GM19324 (cell line): Measurements from ENCODE around the gene GBF1.

Experiments
- ATAC-seq: cut with Tn5 transposase; IDR thresholded peaks from one replicate; pipeline ENCODE4 v1.9.1; 2021; ENCODE audit warnings: mild to moderate bottlenecking, moderate library complexity; ENCODE audit not compliant: unreplicated experiment, low FRiP score

GBF1 gene

DNA sequence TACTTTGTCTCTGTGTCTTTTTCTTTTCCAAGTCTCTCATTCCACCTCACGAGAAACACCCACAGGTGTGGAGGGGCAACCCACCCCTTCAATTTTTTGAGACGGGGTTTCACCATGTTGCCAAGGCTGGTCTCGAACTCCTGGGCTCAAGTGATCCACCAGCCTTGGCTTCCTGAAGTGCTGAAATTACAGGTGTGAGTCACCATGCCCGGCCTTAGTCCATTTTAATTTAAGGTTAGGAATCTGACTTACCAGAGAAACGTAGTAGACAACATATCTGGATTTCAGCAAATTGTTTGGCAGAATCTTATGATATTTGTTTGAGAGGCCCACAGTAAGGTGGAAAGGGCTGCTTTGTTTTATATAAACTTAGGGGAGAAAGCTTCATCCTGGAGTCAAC is 147.0 kb downstream of the GBF1 start:
- no peak for ATAC-seq

DNA sequence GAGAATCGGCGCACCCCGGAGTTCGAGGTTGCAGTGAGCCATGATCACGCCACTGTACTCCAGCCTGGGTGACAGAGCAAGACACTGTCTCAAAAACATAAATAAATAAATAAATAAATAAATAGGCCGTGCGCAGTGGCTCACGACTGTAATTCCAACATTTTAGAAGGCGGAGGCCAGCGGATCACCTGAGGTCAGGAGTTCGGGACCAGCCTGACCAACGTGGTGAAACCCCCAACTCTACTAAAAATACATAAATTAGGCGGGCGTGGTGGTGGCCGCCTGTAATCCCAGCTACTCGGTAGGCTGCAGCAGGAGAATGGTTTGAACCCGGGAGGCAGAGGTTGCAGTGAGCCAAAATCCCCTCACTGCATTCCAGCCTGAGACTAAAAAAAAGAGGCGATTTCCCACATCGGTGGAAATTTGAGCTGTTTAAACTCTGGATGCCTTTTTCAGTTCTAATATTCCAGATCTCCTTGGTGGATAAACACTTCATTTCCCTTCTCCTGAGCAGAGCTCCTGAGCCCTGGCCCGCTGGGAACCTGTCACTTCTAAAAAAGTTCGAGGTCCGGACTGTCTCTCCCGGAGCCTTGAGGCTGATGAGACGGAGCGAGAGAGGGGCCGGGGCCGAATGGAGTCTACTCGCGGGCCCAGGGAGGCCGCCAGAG is 148.2 kb downstream of the GBF1 start:
- no peak for ATAC-seq

DNA sequence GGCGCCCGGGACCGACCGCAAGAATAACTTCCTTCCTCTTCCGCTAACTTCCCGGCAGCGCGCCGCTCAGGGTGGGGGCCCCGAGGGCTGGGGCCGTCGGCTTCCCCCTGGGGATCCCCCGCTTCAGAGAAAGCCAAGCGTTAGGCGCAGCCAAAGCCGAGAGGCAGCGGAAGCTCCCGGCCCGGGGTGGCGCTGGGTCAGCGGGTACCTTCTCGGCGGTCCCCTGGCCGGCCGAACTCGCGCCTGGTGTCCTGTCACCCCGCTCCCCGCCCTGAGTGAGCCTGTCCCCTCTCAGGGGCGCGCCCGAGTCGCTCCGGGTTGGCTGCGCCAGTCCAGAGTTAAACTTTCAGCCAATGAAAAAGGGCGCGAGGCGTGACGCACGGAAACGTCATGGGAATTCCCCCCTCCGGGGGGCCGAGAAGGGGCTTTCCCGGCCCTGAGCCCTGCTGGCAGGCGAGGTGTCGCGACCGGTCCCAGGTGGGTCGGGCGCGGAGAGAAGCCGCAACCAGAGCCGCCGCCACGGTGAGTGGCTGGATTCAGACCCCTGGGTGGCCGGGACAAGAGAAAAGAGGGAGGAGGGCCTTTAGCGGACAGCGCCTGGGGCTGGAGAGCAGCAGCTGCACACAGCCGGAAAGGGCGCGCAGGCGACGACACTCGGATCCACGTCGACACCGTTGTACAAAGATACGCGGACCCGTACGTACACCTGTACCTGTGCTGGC is 148.9 kb downstream of the GBF1 start:
- peak; percentile 85 for ATAC-seq

DNA sequence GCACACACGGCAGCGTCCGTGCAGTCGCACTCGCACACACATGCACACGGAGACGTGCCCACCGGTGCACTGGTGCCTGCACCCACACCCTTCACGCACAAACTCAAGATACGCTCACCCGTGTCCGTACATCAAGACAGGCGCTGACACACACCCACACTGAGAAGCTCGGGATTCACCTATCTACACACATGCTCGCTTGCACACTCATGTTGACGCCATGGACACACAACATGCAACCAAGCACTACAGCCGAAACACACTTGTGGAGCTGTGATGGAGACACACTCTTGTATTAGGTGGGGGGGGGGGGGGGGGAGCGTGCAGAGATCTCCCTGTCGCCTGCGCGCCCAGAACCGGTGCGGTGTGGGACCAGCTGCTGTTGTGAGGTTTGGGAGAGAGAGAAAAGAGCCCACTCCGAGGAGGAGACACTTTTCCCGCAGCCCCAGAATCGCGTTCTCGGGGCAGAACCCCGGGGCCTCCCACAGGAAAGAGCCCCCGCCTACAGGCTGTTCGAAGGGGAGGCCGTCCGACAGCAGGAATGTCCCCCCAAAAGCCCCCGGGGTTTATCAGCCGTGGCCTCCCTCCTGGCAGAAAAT is 149.6 kb downstream of the GBF1 start:
- ATAC-seq = no peak

DNA sequence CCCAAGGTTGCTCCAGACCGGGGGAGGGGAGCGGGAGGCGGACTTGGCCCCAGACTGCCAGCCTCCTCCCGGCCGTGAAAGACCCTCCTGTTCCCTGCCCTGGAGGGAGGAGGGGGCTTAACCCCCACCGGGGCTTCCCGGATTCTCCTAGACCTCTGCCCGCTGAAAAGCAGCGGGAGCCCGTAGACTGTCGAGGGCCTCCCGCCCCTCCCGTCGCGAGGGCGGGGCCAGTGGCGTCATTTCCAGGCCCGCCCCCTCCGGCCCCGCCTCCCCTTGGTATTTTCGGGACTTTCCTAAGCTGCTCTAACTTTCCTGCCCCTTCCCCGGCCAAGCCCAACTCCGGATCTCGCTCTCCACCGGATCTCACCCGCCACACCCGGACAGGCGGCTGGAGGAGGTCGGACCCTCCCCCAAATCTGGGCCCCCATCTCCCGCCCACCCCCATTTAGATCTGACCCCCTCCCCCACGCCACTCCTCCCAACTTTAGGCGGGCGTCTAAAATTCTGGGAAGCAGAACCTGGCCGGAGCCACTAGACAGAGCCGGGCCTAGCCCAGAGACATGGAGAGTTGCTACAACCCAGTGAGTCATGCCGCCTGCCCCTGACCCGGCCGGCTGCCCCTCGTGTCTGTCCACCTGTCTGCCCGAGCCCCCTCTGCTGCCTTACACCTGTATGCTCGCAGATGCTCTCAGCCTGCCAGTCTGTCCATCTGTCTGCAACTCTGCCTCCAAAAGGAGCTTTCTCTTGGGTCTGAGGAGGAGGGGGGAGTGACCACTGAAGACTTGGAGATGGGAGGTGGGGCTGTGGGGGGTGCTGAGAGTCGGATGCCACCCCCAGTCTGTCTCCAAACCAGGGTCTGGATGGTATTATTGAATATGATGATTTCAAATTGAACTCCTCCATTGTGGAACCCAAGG is 150.3 kb downstream of the GBF1 start, which contains the start of gene NFKB2:
Gene NFKB2, plus strand, starts transcription at position 306 of the 917 bp plus-strand sequence. Its CDS starts 255 bp downstream, at position 561.
- ATAC-seq = peak; percentile 30

DNA sequence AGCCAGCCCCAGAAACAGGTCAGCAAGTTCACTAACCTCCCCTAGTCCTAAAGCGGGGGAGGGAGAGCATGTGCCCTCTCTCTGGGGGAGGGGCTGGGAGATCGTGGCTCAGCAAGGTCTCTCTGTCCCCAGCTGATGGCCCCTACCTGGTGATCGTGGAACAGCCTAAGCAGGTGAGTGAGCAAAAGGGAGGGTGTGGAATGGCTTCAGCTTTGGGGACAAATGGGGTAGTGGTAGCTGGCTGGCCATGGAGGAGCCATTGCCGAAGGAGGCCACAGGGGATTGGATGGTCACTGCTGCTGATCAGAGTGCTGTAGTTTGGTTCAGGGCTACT is 151.0 kb downstream of the GBF1 start:
- ATAC-seq = no peak

DNA sequence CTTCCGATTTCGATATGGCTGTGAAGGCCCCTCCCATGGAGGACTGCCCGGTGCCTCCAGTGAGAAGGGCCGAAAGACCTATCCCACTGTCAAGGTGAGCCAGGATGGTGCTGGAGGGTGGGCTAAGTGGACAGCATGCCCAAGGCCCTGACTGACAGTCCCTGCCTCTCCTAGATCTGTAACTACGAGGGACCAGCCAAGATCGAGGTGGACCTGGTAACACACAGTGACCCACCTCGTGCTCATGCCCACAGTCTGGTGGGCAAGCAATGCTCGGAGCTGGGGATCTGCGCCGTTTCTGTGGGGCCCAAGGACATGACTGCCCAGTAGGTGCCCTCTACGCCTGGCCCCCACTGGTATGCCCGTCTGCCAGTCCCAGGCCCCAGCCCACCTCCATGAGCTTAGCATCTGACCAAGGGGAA is 151.4 kb downstream of the GBF1 start:
- no peak for ATAC-seq

DNA sequence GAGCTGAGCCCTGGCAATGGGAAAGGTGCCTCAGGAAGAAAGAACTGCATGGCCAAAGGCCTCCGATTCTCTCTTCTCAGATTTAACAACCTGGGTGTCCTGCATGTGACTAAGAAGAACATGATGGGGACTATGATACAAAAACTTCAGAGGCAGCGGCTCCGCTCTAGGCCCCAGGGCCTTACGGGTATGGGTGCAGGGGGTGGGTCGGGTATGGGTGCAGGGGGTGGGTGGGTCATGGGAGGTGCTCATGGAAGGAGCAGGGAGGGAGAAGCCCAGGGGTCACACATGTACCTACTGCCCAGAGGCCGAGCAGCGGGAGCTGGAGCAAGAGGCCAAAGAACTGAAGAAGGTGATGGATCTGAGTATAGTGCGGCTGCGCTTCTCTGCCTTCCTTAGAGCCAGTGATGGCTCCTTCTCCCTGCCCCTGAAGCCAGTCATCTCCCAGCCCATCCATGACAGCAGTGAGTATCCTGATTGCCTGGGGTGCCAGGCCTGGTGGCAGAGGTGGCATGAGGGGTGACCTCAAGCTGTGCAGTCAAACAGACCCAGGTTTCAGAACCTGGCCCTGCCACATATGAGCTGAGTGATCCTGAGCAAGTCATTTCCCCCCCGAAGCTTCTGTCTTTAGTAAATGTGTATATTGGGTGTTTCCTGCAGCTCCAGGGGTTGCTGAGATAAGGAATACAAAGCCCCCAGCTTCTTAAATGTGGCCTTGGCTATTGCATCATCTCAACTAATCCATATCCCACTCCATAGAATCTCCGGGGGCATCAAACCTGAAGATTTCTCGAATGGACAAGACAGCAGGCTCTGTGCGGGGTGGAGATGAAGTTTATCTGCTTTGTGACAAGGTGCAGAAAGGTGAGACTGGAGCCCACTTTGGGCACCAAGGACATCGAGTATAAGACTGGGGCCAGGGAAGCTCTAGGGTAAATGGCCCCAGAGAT is 152.2 kb downstream of the GBF1 start:
- no peak for ATAC-seq

DNA sequence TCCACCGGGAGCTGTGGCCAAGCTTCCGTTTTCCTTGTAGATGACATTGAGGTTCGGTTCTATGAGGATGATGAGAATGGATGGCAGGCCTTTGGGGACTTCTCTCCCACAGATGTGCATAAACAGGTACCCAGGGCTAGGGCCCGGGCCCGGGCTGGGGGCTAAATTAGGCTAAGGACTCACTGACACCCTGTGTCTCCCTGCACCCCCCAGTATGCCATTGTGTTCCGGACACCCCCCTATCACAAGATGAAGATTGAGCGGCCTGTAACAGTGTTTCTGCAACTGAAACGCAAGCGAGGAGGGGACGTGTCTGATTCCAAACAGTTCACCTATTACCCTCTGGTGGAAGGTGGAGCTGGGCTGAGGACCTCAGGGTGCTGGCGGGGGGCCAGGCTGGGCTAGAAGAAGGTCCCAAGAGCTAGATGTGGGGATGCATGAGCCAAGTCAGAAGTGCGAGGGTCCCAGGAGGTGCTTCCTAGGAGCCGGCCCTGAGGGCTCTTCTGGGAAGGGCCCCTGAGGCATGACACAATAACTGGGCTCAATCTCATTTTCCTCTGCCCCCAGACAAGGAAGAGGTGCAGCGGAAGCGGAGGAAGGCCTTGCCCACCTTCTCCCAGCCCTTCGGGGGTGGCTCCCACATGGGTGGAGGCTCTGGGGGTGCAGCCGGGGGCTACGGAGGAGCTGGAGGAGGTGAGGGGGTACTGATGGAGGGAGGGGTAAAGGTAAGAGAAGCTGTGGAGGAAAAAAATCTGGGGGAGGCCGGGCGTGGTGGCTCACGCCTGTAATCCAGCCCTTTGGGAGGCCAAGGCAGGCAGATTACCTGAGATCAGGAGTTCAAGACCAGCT is 153.1 kb downstream of the GBF1 start:
- ATAC-seq = no peak

DNA sequence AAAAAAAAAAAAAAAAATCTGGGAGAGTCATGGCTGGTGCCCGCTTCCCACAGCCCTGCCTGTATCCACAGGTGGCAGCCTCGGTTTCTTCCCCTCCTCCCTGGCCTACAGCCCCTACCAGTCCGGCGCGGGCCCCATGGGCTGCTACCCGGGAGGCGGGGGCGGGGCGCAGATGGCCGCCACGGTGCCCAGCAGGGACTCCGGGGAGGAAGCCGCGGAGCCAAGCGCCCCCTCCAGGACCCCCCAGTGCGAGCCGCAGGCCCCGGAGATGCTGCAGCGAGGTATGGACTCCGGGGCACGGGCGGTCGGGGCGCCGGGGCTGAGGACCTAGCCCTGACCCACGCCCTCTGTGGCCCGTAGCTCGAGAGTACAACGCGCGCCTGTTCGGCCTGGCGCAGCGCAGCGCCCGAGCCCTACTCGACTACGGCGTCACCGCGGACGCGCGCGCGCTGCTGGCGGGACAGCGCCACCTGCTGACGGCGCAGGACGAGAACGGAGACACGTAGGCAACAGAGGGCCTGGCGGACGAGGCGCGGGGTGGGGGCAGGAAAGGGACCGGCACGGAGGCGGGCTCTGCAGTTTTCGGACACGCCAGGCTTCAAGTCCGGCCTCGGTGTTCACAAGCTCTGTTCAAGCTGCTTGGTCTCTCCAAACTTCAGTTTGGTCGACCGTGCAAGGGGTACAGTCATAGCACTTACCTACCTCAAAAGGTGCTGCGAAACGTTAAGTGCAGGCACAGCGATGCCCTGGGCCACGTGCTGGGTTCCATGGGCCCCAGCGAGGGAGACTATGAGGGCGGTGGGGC is 154.1 kb downstream of the GBF1 start:
- ATAC-seq = peak; percentile 39

DNA sequence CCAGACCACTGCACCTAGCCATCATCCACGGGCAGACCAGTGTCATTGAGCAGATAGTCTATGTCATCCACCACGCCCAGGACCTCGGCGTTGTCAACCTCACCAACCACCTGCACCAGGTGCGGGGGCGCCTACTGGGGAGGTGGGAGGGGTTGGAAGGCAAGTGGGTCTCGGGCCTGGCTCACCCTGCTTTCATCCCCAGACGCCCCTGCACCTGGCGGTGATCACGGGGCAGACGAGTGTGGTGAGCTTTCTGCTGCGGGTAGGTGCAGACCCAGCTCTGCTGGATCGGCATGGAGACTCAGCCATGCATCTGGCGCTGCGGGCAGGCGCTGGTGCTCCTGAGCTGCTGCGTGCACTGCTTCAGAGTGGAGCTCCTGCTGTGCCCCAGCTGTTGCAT is 154.7 kb downstream of the GBF1 start:
- ATAC-seq = no peak

DNA sequence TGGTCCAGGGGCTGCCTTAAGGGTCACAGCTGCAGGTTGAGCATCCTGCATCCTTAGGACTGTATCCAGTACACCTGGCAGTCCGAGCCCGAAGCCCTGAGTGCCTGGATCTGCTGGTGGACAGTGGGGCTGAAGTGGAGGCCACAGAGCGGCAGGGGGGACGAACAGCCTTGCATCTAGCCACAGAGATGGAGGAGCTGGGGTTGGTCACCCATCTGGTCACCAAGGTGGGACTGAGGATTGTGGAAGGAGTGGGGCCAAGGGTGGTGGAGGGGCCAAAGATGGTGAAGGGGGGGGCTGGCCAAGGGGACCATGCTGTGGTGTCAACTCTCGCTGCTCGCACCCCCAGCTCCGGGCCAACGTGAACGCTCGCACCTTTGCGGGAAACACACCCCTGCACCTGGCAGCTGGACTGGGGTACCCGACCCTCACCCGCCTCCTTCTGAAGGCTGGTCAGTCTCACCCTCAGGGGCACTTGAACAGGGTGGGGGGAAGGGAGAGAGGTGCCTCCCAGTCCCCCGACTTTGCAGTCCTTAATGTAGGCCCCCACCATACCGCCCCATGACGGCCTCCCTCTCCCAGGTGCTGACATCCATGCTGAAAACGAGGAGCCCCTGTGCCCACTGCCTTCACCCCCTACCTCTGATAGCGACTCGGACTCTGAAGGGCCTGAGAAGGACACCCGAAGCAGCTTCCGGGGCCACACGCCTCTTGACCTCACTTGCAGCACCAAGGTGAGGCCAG is 155.4 kb downstream of the GBF1 start:
- ATAC-seq = no peak

DNA sequence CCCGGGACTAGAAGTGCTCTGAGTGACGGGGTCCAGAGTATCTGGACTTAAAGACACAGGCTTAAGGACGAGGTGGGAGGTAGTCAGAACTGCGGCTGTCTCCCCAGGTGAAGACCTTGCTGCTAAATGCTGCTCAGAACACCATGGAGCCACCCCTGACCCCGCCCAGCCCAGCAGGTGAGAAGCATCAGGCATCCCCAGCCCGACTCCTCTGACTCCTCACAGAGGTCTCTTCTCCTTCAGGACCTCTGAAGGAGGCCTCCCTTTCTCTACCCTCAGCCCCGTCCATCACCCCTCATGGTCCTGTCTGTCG is 156.0 kb downstream of the GBF1 start:
- no peak for ATAC-seq

DNA sequence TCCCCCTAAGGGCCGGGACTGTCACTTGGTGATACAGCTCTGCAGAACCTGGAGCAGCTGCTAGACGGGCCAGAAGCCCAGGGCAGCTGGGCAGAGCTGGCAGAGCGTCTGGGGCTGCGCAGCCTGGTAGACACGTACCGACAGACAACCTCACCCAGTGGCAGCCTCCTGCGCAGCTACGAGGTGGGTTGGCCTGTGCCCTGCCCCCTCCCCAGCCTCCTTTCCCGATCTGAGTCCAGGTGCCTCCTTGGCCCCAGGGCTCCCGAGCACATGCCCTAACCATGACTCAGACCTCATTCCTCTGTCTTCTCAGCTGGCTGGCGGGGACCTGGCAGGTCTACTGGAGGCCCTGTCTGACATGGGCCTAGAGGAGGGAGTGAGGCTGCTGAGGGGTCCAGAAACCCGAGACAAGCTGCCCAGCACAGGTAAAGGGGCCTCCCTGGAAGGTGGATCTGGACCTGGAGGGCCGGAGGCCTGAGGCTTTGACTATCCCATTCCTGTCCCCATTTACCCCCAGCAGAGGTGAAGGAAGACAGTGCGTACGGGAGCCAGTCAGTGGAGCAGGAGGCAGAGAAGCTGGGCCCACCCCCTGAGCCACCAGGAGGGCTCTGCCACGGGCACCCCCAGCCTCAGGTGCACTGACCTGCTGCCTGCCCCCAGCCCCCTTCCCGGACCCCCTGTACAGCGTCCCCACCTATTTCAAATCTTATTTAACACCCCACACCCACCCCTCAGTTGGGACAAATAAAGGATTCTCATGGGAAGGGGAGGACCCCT is 156.6 kb downstream of the GBF1 start:
- no peak for ATAC-seq

DNA sequence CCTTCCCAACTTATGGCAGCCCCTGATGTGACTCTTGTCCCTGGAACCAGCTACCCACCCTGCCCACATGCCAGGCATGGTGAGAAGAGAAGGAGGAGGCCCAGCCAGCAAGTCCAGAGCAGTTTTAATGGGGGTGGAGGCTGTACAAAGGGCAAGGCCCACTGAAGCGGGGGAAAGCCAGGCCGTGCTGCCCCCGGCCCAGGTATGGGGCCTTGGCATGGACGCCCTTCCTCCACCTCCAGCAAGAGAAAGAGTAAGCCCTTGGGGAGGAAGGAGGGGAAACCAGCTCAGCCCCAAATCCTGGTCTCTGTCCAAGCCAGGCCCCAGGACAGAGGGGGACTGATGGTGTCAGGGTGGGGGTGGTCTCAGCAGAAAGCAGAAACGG is 157.2 kb downstream of the GBF1 start:
- ATAC-seq = no peak

DNA sequence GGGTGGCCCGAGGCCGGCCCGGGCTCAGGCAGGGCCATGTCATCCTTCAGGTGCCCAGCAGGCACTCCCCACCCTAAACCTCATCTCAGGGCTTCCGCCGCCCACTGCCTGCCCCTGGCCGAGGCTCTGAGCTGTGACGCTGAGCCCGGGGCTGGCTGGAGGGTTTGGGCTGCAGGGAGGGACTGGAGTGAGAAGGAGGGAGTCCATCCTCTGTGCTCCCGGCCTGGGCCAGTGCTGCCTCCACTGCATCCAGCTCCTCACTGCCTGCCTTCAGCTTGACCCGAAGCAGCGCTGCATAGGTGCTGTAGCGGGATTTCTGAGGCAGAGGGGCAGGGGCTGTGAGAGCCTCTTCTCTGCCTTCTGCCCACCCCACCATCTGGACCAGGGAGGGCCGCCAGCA is 157.8 kb downstream of the GBF1 start:
- ATAC-seq = no peak
